Endothelial cell of umbilical vein (primary cell): Measurements from ENCODE around the gene LANCL2. TPM values are rescaled to one million over a fixed set of nuclear protein-coding genes. Genes with fewer than 3 reads are reported as not detected.

Experiments used
- BruUV-seq: library from RNA; stranded (reverse); fragments of 400-500 nt; replicated peaks from 2 replicates; lab custom pipeline; 2021; lab: Mats Ljungman, UMichigan
- CTCF ChIA-PET: fragments of 300-600, 350-600 bp; sonication (Branson Sonifier 250); formaldehyde crosslinking; loops from one replicate; lab custom pipeline; 2021; ENCODE audit warnings: antibody characterized with exemption, inconsistent platforms; lab: Charles Lee
- POLR2A ChIA-PET: fragments of 300-600, 350-600 bp; sonication (Branson Sonifier 250); formaldehyde crosslinking; loops from one replicate; lab custom pipeline; 2021; ENCODE audit warnings: antibody characterized with exemption, inconsistent platforms; lab: Charles Lee
- DNase-seq: peaks from one replicate; pipeline ENCODE4 v3.0.0-alpha.2; 2011; ENCODE audit warnings: low read depth, low spot score
- FAIRE-seq: peaks from 2 replicates; lab custom pipeline; 2011; peaks lifted over from hg19 to GRCh38; lab: Jason Lieb, UNC
- H2AFZ ChIP-seq: 2 replicates; pipeline ENCODE4 v1.6.0; 2012; ENCODE audit warnings: low read depth, low read length, control low read depth, inconsistent platforms
- H3K27ac ChIP-seq: 2 replicates; pipeline ENCODE4 v1.5.1; 2011; ENCODE audit warnings: low read depth, mild to moderate bottlenecking, control low read depth, low read length, moderate library complexity; ENCODE audit not compliant: insufficient read depth
- H3K27me3 ChIP-seq, 2 experiments: 2 replicates each; pipeline versions ENCODE4 v1.6.0 to v1.6.1; 2011; ENCODE audit warnings: low read length in 2 of 2, mixed read lengths in 1 of 2; ENCODE audit not compliant: control insufficient read depth in 2 of 2, insufficient read depth in 2 of 2
- H3K36me3 ChIP-seq, 2 experiments: 2 replicates in 1 of 2; 3 replicates in 1 of 2; pipeline ENCODE4 v1.5.1; 2011; ENCODE audit warnings: low read length in 2 of 2, mild to moderate bottlenecking in 1 of 2, moderate library complexity in 1 of 2; ENCODE audit not compliant: control insufficient read depth in 2 of 2, insufficient read depth in 2 of 2; ENCODE audit errors: extremely low read depth in 1 of 2
- H3K4me1 ChIP-seq: 3 replicates; pipeline ENCODE4 v1.5.1; 2011; ENCODE audit warnings: mild to moderate bottlenecking, low read length; ENCODE audit not compliant: control insufficient read depth, insufficient read depth; ENCODE audit errors: extremely low read depth
- H3K4me2 ChIP-seq: 2 replicates; pipeline ENCODE4 v1.6.1; 2011; ENCODE audit warnings: low read length, control low read depth, mixed read lengths; ENCODE audit not compliant: insufficient read depth
- H3K4me3 ChIP-seq, 3 experiments: fragments of 200-600 bp in 1 of 3; sonication (generic), shearing (Covaris generic) in 1 of 3; replicated peaks in 1 of 3; 2 replicates each; pipeline ENCODE4 v1.5.1; 2011 to 2016; ENCODE audit warnings: control low read depth in 3 of 3, low read length in 3 of 3, mild to moderate bottlenecking in 2 of 3, inconsistent platforms in 1 of 3, low read depth in 1 of 3, moderate library complexity in 1 of 3; ENCODE audit not compliant: insufficient read depth in 1 of 3
- H3K79me2 ChIP-seq: 2 replicates; pipeline ENCODE4 v1.6.0; 2012; ENCODE audit warnings: low read length, inconsistent platforms; ENCODE audit not compliant: control insufficient read depth, insufficient read depth
- H3K9ac ChIP-seq: replicated peaks from 2 replicates; pipeline ENCODE3; 2011; ENCODE audit warnings: low read length, control low read depth; ENCODE audit not compliant: insufficient read depth; ENCODE audit errors: extremely low read depth
- H3K9me1 ChIP-seq: replicated peaks from 3 replicates; pipeline ENCODE4 v1.6.0; 2011; ENCODE audit warnings: mild to moderate bottlenecking, low read length; ENCODE audit not compliant: control insufficient read depth, insufficient read depth; ENCODE audit errors: extremely low read depth
- H3K9me3 ChIP-seq: replicated peaks from 2 replicates; pipeline ENCODE4 v1.5.1; 2012; ENCODE audit warnings: low read length, inconsistent platforms; ENCODE audit not compliant: control insufficient read depth, insufficient read depth
- H4K20me1 ChIP-seq: replicated peaks from 2 replicates; pipeline ENCODE3; 2011; ENCODE audit warnings: mild to moderate bottlenecking, low read length; ENCODE audit not compliant: control insufficient read depth, insufficient read depth; ENCODE audit errors: extremely low read depth
- CTCF ChIP-seq, 2 donors: IDR thresholded peaks; 1 replicate in 1 of 2; 2 replicates in 1 of 2; pipeline ENCODE4 v1.5.1; 2011; ENCODE audit warnings: low read length in 2 of 2, mild to moderate bottlenecking in 2 of 2, moderate library complexity in 2 of 2, control low read depth in 1 of 2, inconsistent platforms in 1 of 2, low read depth in 1 of 2; ENCODE audit not compliant: insufficient read depth in 1 of 2; ENCODE audit errors: extremely low read depth in 1 of 2
- EZH2 ChIP-seq: IDR thresholded peaks from 2 replicates; pipeline ENCODE4 v1.6.1; 2012; ENCODE audit warnings: borderline replicate concordance, low read depth, mild to moderate bottlenecking, moderate library complexity, low read length, inconsistent platforms; ENCODE audit not compliant: severe bottlenecking
- FOS ChIP-seq: IDR thresholded peaks from 2 replicates; pipeline ENCODE4 v1.6.1; 2011; ENCODE audit warnings: mild to moderate bottlenecking, low read length, moderate library complexity, borderline replicate concordance; ENCODE audit not compliant: insufficient read depth
- GATA2 ChIP-seq: IDR thresholded peaks from 2 replicates; pipeline ENCODE4 v1.7.0; 2011; ENCODE audit warnings: low read depth, mild to moderate bottlenecking, moderate library complexity, mixed read lengths, low read length; ENCODE audit not compliant: insufficient read length, insufficient read depth
- JUN ChIP-seq: IDR thresholded peaks from 2 replicates; pipeline ENCODE4 v1.6.1; 2011; ENCODE audit warnings: borderline replicate concordance, low read depth; ENCODE audit not compliant: insufficient read length, insufficient read depth
- MAX ChIP-seq: IDR thresholded peaks from 2 replicates; pipeline ENCODE4 v1.6.1; 2011; ENCODE audit not compliant: insufficient read depth, insufficient read length
- MYC ChIP-seq: IDR thresholded peaks from one replicate; pipeline ENCODE4 v1.6.1; 2011; ENCODE audit warnings: mild to moderate bottlenecking, low read depth, low read length
- POLR2A ChIP-seq: IDR thresholded peaks from 2 replicates; pipeline ENCODE4 v1.6.1; 2012; ENCODE audit warnings: low read depth, mild to moderate bottlenecking, control low read depth, low read length
- POLR2AphosphoS5 ChIP-seq: IDR thresholded peaks from 2 replicates; pipeline ENCODE4 v1.6.1; 2012; ENCODE audit warnings: low read depth, mild to moderate bottlenecking, control low read depth, low read length, moderate library complexity; ENCODE audit not compliant: insufficient read depth
- dilution Hi-C: fragments of 300-500 bp; cut with MboI; formaldehyde crosslinking; loops from one replicate; pipeline ENCODE4 v1.15.0; 2019; ENCODE audit warnings: low sequenced_read_pairs; ENCODE audit not compliant: extremely low pct_ligation_motif_present
- intact Hi-C: fragments of 100-400 bp; cut with micrococcal nuclease; formaldehyde crosslinking; loops from one replicate; pipeline ENCODE4 v1.10.0; 2022
- polyA plus RNA-seq, 4 experiments: library from polyadenylated mRNA; depleted of rRNA in 3 of 4; stranded (reverse) in 3 of 4; unstranded in 1 of 4; fragments of >200 nt; gene quantifications; 2 replicates each; pipeline versions ENCODE4 v1.2.1 to v1.2.3, GENCODE V29; 2011 to 2012; ENCODE audit warnings: missing spikeins in 1 of 4
- total RNA-seq: library from RNA; stranded (reverse); gene quantifications from 2 replicates; pipeline ENCODE4 v1.2.3, GENCODE V29; 2021

Gene LANCL2
- total and polyA plus RNA-seq, 2 donors (not counting 3 experiments of a cell fraction or from before 2014, with no cell fraction given) = 19.2 to 25.3 TPM

GRCh38 chr7:55362927-55363326 is 2.2 kb upstream of the LANCL2 start:
- no peaks in the 10 kb centered on the region for H4K20me1 ChIP-seq
- H3K36me3 ChIP-seq = no peaks in the 10 kb centered on the region
- H3K4me1 ChIP-seq = peaks cover 14% of the 10 kb centered on the region
- no peak overlapping the region for H3K4me3 ChIP-seq
- ChIA-PET POLR2A (interaction anchor here (0.6 kb wide), 1 partner anchor 603 kb away, joined by 3 read pairs; no protein-coding TSS in a partner anchor), CTCF (no interaction called here)
- intact Hi-C loops (loop anchor here (10.0 kb wide), 2 partner anchors 168 to 742 kb away; partner anchors contain the start of gene CHCHD2), dilution Hi-C loops (no loop called here)
- H3K27ac ChIP-seq = no peak overlapping the region
- H3K9ac ChIP-seq = no peak overlapping the region
- no peak for FAIRE-seq
- no peaks in the 10 kb centered on the region for H3K9me1 ChIP-seq
- no peak overlapping the region for H3K4me2 ChIP-seq
- H3K27me3 ChIP-seq = peaks cover 4 to 5% of the 10 kb centered on the region in 2 experiments
- H3K9me3 ChIP-seq = no peaks in the 10 kb centered on the region
- H3K79me2 ChIP-seq = peaks cover 13% of the 10 kb centered on the region
- TF ChIP-seq POLR2AphosphoS5 (no peak), POLR2A (no peak), EZH2 (no peak), FOS (no peak), GATA2 (no peak), MYC (no peak)
- no TSS peak for BruUV-seq
- H2AFZ ChIP-seq = no peak overlapping the region
- DNase-seq = no peak

GRCh38 chr7:55363386-55364170 is 1.6 kb upstream of the LANCL2 start:
- H4K20me1 ChIP-seq = no peaks in the 10 kb centered on the region
- H3K9me1 ChIP-seq = no peaks in the 10 kb centered on the region
- dilution Hi-C loops = no loop called here
- H3K4me1 ChIP-seq = peaks cover 14% of the 10 kb centered on the region
- no peak overlapping the region for H3K4me3 ChIP-seq
- no peak for DNase-seq
- ChIA-PET POLR2A (interaction anchor here (0.6 kb wide), 1 partner anchor 604 kb away, joined by 3 read pairs; no protein-coding TSS in a partner anchor), CTCF (interaction anchor here (1.2 kb wide), 1 partner anchor 52 kb away, joined by 6 read pairs; no protein-coding TSS in a partner anchor)
- no peaks in the 10 kb centered on the region for H3K36me3 ChIP-seq
- peaks cover 2% of the 10 kb centered on the region in 2 experiments for H3K27me3 ChIP-seq
- H3K79me2 ChIP-seq = peaks cover 13% of the 10 kb centered on the region
- intact Hi-C loops = loop anchor here (2.0 to 10.0 kb wide), 3 partner anchors 83 to 741 kb away; partner anchors contain the start of gene CHCHD2
- TF ChIP-seq EZH2 (no peak), JUN (no peak), POLR2A (no peak), POLR2AphosphoS5 (no peak), GATA2 (no peak), MYC (no peak), FOS (no peak), MAX (no peak), CTCF (IDR thresholded peaks at IDR 0.05; ENCODE audit: extremely low read depth in 1 of 2, insufficient read depth in 1 of 2, low read depth in 1 of 2, low read length in 2 of 2) (no peak)
- no peak overlapping the region for H3K27ac ChIP-seq
- H3K9me3 ChIP-seq = no peaks in the 10 kb centered on the region
- BruUV-seq = no TSS peak
- no peak for FAIRE-seq
- H2AFZ ChIP-seq = no peak overlapping the region
- H3K9ac ChIP-seq = no peak overlapping the region
- no peak overlapping the region for H3K4me2 ChIP-seq
